Measurements from ENCODE around the gene TRIM67. TPM values are rescaled to one million over a fixed set of nuclear protein-coding genes. Genes with fewer than 3 reads are reported as not detected.

The TRIM67 gene
- total RNA-seq, 1 experiment from 2014 or later, result 0.08 TPM

DNA sequence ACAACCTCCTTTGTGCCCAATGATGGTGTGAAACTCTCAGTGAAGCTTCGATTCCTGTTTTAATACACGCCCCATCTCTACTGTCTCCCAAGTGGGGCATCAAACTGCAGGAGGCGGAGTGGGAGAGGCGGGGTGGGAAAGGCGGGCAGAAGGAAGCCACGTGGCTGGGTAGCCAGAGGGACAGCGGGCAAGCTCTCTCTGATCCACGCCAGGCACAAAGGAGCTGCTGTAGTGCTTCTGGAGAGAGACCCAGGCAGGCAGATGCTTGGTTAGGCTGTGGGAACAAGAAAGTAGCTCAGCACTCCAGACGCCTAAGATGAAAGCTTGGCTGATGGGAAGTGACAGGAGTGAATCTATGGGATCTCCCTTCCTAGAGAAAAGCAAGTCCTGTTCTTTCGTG, 25.7 kb downstream of the TRIM67 start:
- TF ChIP-seq POLR2AphosphoS5 (IDR thresholded peaks at IDR 0.05; ENCODE audit: low read depth, low read length) (no peak), SIN3A (IDR thresholded peaks at IDR 0.05; ENCODE audit: borderline replicate concordance, insufficient read depth, low read depth, low read length) (no peak), TCF7L2 (IDR thresholded peaks at IDR 0.05; ENCODE audit: low read depth, low read length) (no peak)
- TF ChIP-seq, protein P1, sequence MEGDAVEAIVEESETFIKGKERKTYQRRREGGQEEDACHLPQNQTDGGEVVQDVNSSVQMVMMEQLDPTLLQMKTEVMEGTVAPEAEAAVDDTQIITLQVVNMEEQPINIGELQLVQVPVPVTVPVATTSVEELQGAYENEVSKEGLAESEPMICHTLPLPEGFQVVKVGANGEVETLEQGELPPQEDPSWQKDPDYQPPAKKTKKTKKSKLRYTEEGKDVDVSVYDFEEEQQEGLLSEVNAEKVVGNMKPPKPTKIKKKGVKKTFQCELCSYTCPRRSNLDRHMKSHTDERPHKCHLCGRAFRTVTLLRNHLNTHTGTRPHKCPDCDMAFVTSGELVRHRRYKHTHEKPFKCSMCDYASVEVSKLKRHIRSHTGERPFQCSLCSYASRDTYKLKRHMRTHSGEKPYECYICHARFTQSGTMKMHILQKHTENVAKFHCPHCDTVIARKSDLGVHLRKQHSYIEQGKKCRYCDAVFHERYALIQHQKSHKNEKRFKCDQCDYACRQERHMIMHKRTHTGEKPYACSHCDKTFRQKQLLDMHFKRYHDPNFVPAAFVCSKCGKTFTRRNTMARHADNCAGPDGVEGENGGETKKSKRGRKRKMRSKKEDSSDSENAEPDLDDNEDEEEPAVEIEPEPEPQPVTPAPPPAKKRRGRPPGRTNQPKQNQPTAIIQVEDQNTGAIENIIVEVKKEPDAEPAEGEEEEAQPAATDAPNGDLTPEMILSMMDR (IDR thresholded peaks at IDR 0.05), result no peak
- TF ChIP-seq, protein P2, sequence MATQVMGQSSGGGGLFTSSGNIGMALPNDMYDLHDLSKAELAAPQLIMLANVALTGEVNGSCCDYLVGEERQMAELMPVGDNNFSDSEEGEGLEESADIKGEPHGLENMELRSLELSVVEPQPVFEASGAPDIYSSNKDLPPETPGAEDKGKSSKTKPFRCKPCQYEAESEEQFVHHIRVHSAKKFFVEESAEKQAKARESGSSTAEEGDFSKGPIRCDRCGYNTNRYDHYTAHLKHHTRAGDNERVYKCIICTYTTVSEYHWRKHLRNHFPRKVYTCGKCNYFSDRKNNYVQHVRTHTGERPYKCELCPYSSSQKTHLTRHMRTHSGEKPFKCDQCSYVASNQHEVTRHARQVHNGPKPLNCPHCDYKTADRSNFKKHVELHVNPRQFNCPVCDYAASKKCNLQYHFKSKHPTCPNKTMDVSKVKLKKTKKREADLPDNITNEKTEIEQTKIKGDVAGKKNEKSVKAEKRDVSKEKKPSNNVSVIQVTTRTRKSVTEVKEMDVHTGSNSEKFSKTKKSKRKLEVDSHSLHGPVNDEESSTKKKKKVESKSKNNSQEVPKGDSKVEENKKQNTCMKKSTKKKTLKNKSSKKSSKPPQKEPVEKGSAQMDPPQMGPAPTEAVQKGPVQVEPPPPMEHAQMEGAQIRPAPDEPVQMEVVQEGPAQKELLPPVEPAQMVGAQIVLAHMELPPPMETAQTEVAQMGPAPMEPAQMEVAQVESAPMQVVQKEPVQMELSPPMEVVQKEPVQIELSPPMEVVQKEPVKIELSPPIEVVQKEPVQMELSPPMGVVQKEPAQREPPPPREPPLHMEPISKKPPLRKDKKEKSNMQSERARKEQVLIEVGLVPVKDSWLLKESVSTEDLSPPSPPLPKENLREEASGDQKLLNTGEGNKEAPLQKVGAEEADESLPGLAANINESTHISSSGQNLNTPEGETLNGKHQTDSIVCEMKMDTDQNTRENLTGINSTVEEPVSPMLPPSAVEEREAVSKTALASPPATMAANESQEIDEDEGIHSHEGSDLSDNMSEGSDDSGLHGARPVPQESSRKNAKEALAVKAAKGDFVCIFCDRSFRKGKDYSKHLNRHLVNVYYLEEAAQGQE (IDR thresholded peaks at IDR 0.05; ENCODE audit: insufficient read depth in 1 of 2, low read depth in 2 of 2, low read length in 1 of 2), result no peak
- DNase-seq (ENCODE audit: low read depth, low spot score) (no peak), ATAC-seq (no peak)
- ChIA-PET POLR2A (no interaction called here), CTCF (no interaction called here)
- H3K27me3 ChIP-seq (ENCODE audit: control insufficient read depth, insufficient read depth, low read length), result peaks cover 19% of the 10 kb centered on the region
- no peak overlapping the region for H3K4me3 ChIP-seq (ENCODE audit: low read depth in 2 of 2, low read length in 2 of 2)
- H3K27ac ChIP-seq (ENCODE audit: low read length), result no peak overlapping the region
- no peaks in the 10 kb centered on the region for H3K4me1 ChIP-seq (ENCODE audit: control insufficient read depth, insufficient read depth, low read length)
- in situ Hi-C loops (cut with HindIII; ENCODE audit: low pct_unique_long_range_greater_than_20kb, low sequenced_read_pairs) (no loop called here), intact Hi-C loops (cut with micrococcal nuclease; ENCODE audit: unreplicated experiment) (no loop called here)
- H3K36me3 ChIP-seq (ENCODE audit: control insufficient read depth, insufficient read depth, low read length), result no peaks in the 10 kb centered on the region
- BruUV-seq (replicated peaks), result no TSS peak
- H3K9me3 ChIP-seq (ENCODE audit: control insufficient read depth, insufficient read depth, low read depth, low read length), result no peaks in the 10 kb centered on the region

DNA sequence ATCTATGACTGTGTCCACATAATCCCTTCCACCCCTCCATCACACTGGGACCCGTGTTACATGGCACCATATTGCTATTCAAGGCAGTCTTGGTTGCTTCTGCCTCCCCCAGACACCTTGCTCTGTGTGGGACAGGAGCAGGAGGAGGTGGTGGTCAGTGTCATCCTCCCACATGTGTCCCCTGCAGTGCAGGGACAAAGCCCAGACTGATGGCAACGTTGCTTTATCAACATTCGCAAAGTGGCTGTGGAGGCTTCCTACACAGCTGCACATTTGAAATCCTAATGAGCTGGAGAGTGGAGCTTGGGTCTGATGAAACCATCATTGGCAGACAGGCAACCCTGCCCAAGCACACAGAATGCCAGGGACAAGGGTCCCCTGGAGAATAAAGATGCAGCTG, 26.2 kb downstream of the TRIM67 start:
- DNase-seq (ENCODE audit: low read depth, low spot score) (no peak), ATAC-seq (no peak)
- peaks cover 16% of the 10 kb centered on the region for H3K27me3 ChIP-seq (ENCODE audit: control insufficient read depth, insufficient read depth, low read length)
- ChIA-PET CTCF (no interaction called here), POLR2A (no interaction called here)
- H3K9me3 ChIP-seq (ENCODE audit: control insufficient read depth, insufficient read depth, low read depth, low read length), result no peaks in the 10 kb centered on the region
- in situ Hi-C loops (cut with HindIII; ENCODE audit: low pct_unique_long_range_greater_than_20kb, low sequenced_read_pairs), result no loop called here
- intact Hi-C loops (cut with micrococcal nuclease; ENCODE audit: unreplicated experiment), result no loop called here
- H3K4me3 ChIP-seq (ENCODE audit: low read depth in 2 of 2, low read length in 2 of 2), result no peak overlapping the region
- H3K36me3 ChIP-seq (ENCODE audit: control insufficient read depth, insufficient read depth, low read length), result no peaks in the 10 kb centered on the region
- no peak overlapping the region for H3K27ac ChIP-seq (ENCODE audit: low read length)
- no TSS peak for BruUV-seq (replicated peaks)
- no peaks in the 10 kb centered on the region for H3K4me1 ChIP-seq (ENCODE audit: control insufficient read depth, insufficient read depth, low read length)
- TF ChIP-seq TCF7L2 (IDR thresholded peaks at IDR 0.05; ENCODE audit: low read depth, low read length) (no peak), POLR2AphosphoS5 (IDR thresholded peaks at IDR 0.05; ENCODE audit: low read depth, low read length) (no peak), SIN3A (IDR thresholded peaks at IDR 0.05; ENCODE audit: borderline replicate concordance, insufficient read depth, low read depth, low read length) (no peak)
- TF ChIP-seq, protein P1 (IDR thresholded peaks at IDR 0.05), result no peak
- TF ChIP-seq, protein P2 (IDR thresholded peaks at IDR 0.05; ENCODE audit: insufficient read depth in 1 of 2, low read depth in 2 of 2, low read length in 1 of 2), result no peak

All from Panc1 (cell line).